Muscle layer of duodenum (tissue), 2 donors: ENCODE measurements around the gene NDST1.

ENCODE experiments used
- H3K27ac ChIP-seq: one replicate; pipeline ENCODE4 v1.7.0; 2013; ENCODE audit warnings: mild to moderate bottlenecking, low read length
- H3K27me3 ChIP-seq: one replicate; pipeline ENCODE4 v1.7.0; 2013; ENCODE audit warnings: low read depth, mild to moderate bottlenecking, control low read depth, low read length
- H3K36me3 ChIP-seq, 2 donors: one replicate each; pipeline ENCODE4 v1.7.0; 2013; ENCODE audit warnings: low read length in 2 of 2, control low read depth in 1 of 2, mild to moderate bottlenecking in 1 of 2; ENCODE audit not compliant: insufficient read depth in 2 of 2, control insufficient read depth in 1 of 2
- H3K4me1 ChIP-seq, 2 donors: one replicate each; pipeline ENCODE4 v1.7.0; 2013; ENCODE audit warnings: low read length in 2 of 2, mild to moderate bottlenecking in 2 of 2, control low read depth in 1 of 2, moderate library complexity in 1 of 2; ENCODE audit not compliant: insufficient read depth in 2 of 2, control insufficient read depth in 1 of 2
- H3K4me3 ChIP-seq, 2 donors: one replicate each; pipeline ENCODE4 v1.7.0; 2013; ENCODE audit warnings: low read length in 2 of 2, low read depth in 1 of 2, mild to moderate bottlenecking in 1 of 2
- H3K9me3 ChIP-seq, 2 donors: one replicate each; pipeline ENCODE4 v1.7.0; 2013; ENCODE audit warnings: low read length in 2 of 2, control low read depth in 1 of 2, mild to moderate bottlenecking in 1 of 2; ENCODE audit not compliant: control insufficient read depth in 1 of 2
- donor health status: healthy.

NDST1 gene

GRCh38 chr5:150539206-150539605 lies 31.3 kb downstream of the NDST1 start:
- Histone ChIP-seq H3K27ac (no peak overlapping the region), H3K36me3 (peaks cover 51 to 65% of the 10 kb centered on the region in 2 donors), H3K4me1 (peaks cover 0 to 24% of the 10 kb centered on the region in 2 donors), H3K4me3 (no peak overlapping the region), H3K27me3 (no peaks in the 10 kb centered on the region), H3K9me3 (no peaks in the 10 kb centered on the region)

- peaks cover 45 to 65% of the 10 kb centered on the region in 2 donors for H3K36me3 ChIP-seq
Measured at GRCh38 chr5:150540042-150540441, 32.1 kb downstream of the NDST1 start.

GRCh38 chr5:150540615-150541396 lies 32.9 kb downstream of the NDST1 start:
- no peaks in the 10 kb centered on the region for H3K9me3 ChIP-seq
- peak overlapping the region; percentile 72 for H3K27ac ChIP-seq
- peaks cover 0 to 33% of the 10 kb centered on the region in 2 donors for H3K4me1 ChIP-seq
- H3K27me3 ChIP-seq = no peaks in the 10 kb centered on the region
- peaks cover 45 to 66% of the 10 kb centered on the region in 2 donors for H3K36me3 ChIP-seq
- H3K4me3 ChIP-seq = peak overlapping the region in 1 of 2 donors; percentile 10

More at GRCh38 chr5:150540042-150540441, 32.1 kb downstream of the NDST1 start:
- Histone ChIP-seq H3K4me3 (no peak overlapping the region), H3K9me3 (no peaks in the 10 kb centered on the region), H3K4me1 (peaks cover 0 to 33% of the 10 kb centered on the region in 2 donors), H3K27ac (no peak overlapping the region), H3K27me3 (no peaks in the 10 kb centered on the region)

GRCh38 chr5:150541397-150541675 lies 33.4 kb downstream of the NDST1 start:
- Histone ChIP-seq H3K4me3 (no peak overlapping the region), H3K27ac (peak overlapping the region; percentile 72), H3K27me3 (no peaks in the 10 kb centered on the region), H3K9me3 (no peaks in the 10 kb centered on the region), H3K4me1 (peaks cover 0 to 33% of the 10 kb centered on the region in 2 donors), H3K36me3 (peaks cover 43 to 67% of the 10 kb centered on the region in 2 donors)

- H3K4me3 ChIP-seq = no peak overlapping the region
- no peaks in the 10 kb centered on the region for H3K9me3 ChIP-seq
- peaks cover 0 to 33% of the 10 kb centered on the region in 2 donors for H3K4me1 ChIP-seq
- H3K36me3 ChIP-seq = peaks cover 45 to 67% of the 10 kb centered on the region in 2 donors
- H3K27ac ChIP-seq = peak overlapping the region; percentile 72
- no peaks in the 10 kb centered on the region for H3K27me3 ChIP-seq
Measured at GRCh38 chr5:150541895-150542294, 34.0 kb downstream of the NDST1 start.

- H3K27me3 ChIP-seq = no peaks in the 10 kb centered on the region
- peaks cover 0 to 31% of the 10 kb centered on the region in 2 donors for H3K4me1 ChIP-seq
- no peak overlapping the region for H3K4me3 ChIP-seq
- peak overlapping the region; percentile 17 for H3K27ac ChIP-seq
- H3K9me3 ChIP-seq = no peaks in the 10 kb centered on the region
- H3K36me3 ChIP-seq = peaks cover 51 to 76% of the 10 kb centered on the region in 2 donors
Measured at GRCh38 chr5:150542933-150543445, 35.1 kb downstream of the NDST1 start.

- H3K9me3 ChIP-seq = no peaks in the 10 kb centered on the region
- H3K4me3 ChIP-seq = no peak overlapping the region
- H3K27me3 ChIP-seq = no peaks in the 10 kb centered on the region
- peaks cover 0 to 28% of the 10 kb centered on the region in 2 donors for H3K4me1 ChIP-seq
- H3K27ac ChIP-seq = no peak overlapping the region
- H3K36me3 ChIP-seq = peaks cover 58 to 74% of the 10 kb centered on the region in 2 donors
Measured at GRCh38 chr5:150544611-150545219, 36.8 kb downstream of the NDST1 start.

GRCh38 chr5:150545246-150545645 lies 37.3 kb downstream of the NDST1 start:
- Histone ChIP-seq H3K9me3 (no peaks in the 10 kb centered on the region), H3K36me3 (peaks cover 54 to 75% of the 10 kb centered on the region in 2 donors), H3K4me1 (peaks cover 0 to 22% of the 10 kb centered on the region in 2 donors), H3K27ac (no peak overlapping the region), H3K27me3 (no peaks in the 10 kb centered on the region), H3K4me3 (no peak overlapping the region)

- Histone ChIP-seq H3K27ac (no peak overlapping the region), H3K36me3 (peaks cover 53 to 81% of the 10 kb centered on the region in 2 donors), H3K27me3 (no peaks in the 10 kb centered on the region), H3K4me3 (no peak overlapping the region), H3K4me1 (peaks cover 0 to 9% of the 10 kb centered on the region in 2 donors), H3K9me3 (no peaks in the 10 kb centered on the region)
Measured at GRCh38 chr5:150548123-150548522, 40.2 kb downstream of the NDST1 start.

- no peak overlapping the region for H3K27ac ChIP-seq
- peaks cover 57 to 87% of the 10 kb centered on the region in 2 donors for H3K36me3 ChIP-seq
- H3K27me3 ChIP-seq = no peaks in the 10 kb centered on the region
- H3K9me3 ChIP-seq = no peaks in the 10 kb centered on the region
- no peak overlapping the region for H3K4me3 ChIP-seq
- H3K4me1 ChIP-seq = peaks cover 0 to 3% of the 10 kb centered on the region in 2 donors
Measured at GRCh38 chr5:150549735-150550134, 41.8 kb downstream of the NDST1 start.

GRCh38 chr5:150550286-150550685 lies 42.4 kb downstream of the NDST1 start:
- Histone ChIP-seq H3K9me3 (no peaks in the 10 kb centered on the region), H3K36me3 (peaks cover 57 to 87% of the 10 kb centered on the region in 2 donors), H3K4me1 (no peaks in the 10 kb centered on the region), H3K27me3 (no peaks in the 10 kb centered on the region), H3K4me3 (no peak overlapping the region), H3K27ac (no peak overlapping the region)
